Effector memory CD8-positive, alpha-beta T cell (primary cell): Measurements from ENCODE around the gene ADNP2.

Experiments
- ATAC-seq: fragments of 150-1000 bp; cut with Tn5 transposase; replicated peaks from 2 replicates; pipeline ENCODE4 v1.10.0; 2021; ENCODE audit warnings: mild to moderate bottlenecking, moderate library complexity
- DNase-seq, 3 experiments: peaks; one replicate each; pipeline ENCODE4 v3.0.0; 2021
- H3K27ac Mint-ChIP-seq, 2 donors: one replicate each; pipeline ENCODE4 v1.8.0; 2022; ENCODE audit warnings: mild to moderate bottlenecking in 2 of 2, mixed read lengths in 2 of 2, moderate library complexity in 2 of 2
- H3K27me3 Mint-ChIP-seq, 2 donors: one replicate each; pipeline ENCODE4 v1.8.0; 2022; ENCODE audit warnings: mixed read lengths in 2 of 2
- H3K36me3 Mint-ChIP-seq: one replicate; pipeline ENCODE4 v1.8.0; 2022; ENCODE audit warnings: mild to moderate bottlenecking, moderate library complexity, mixed read lengths; ENCODE audit not compliant: insufficient read depth
- H3K4me1 Mint-ChIP-seq, 2 donors: one replicate each; pipeline ENCODE4 v1.8.0; 2022; ENCODE audit warnings: low read depth in 2 of 2, mixed read lengths in 2 of 2
- H3K4me3 Mint-ChIP-seq, 2 donors: one replicate each; pipeline ENCODE4 v1.8.0; 2022; ENCODE audit warnings: mild to moderate bottlenecking in 2 of 2, mixed read lengths in 2 of 2, moderate library complexity in 2 of 2
- H3K9me3 Mint-ChIP-seq, 2 donors: one replicate each; pipeline ENCODE4 v1.8.0; 2022; ENCODE audit warnings: mixed read lengths in 2 of 2
- total RNA-seq, 9 experiments: gene quantifications; one replicate each; lab custom pipeline; 2026; lab: John Stamatoyannopoulos, UW

ADNP2 gene, protein sequence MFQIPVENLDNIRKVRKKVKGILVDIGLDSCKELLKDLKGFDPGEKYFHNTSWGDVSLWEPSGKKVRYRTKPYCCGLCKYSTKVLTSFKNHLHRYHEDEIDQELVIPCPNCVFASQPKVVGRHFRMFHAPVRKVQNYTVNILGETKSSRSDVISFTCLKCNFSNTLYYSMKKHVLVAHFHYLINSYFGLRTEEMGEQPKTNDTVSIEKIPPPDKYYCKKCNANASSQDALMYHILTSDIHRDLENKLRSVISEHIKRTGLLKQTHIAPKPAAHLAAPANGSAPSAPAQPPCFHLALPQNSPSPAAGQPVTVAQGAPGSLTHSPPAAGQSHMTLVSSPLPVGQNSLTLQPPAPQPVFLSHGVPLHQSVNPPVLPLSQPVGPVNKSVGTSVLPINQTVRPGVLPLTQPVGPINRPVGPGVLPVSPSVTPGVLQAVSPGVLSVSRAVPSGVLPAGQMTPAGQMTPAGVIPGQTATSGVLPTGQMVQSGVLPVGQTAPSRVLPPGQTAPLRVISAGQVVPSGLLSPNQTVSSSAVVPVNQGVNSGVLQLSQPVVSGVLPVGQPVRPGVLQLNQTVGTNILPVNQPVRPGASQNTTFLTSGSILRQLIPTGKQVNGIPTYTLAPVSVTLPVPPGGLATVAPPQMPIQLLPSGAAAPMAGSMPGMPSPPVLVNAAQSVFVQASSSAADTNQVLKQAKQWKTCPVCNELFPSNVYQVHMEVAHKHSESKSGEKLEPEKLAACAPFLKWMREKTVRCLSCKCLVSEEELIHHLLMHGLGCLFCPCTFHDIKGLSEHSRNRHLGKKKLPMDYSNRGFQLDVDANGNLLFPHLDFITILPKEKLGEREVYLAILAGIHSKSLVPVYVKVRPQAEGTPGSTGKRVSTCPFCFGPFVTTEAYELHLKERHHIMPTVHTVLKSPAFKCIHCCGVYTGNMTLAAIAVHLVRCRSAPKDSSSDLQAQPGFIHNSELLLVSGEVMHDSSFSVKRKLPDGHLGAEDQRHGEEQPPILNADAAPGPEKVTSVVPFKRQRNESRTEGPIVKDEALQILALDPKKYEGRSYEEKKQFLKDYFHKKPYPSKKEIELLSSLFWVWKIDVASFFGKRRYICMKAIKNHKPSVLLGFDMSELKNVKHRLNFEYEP
- total RNA-seq: 51.5 to 123 (median 61.8) reads per million in 9 experiments

DNA sequence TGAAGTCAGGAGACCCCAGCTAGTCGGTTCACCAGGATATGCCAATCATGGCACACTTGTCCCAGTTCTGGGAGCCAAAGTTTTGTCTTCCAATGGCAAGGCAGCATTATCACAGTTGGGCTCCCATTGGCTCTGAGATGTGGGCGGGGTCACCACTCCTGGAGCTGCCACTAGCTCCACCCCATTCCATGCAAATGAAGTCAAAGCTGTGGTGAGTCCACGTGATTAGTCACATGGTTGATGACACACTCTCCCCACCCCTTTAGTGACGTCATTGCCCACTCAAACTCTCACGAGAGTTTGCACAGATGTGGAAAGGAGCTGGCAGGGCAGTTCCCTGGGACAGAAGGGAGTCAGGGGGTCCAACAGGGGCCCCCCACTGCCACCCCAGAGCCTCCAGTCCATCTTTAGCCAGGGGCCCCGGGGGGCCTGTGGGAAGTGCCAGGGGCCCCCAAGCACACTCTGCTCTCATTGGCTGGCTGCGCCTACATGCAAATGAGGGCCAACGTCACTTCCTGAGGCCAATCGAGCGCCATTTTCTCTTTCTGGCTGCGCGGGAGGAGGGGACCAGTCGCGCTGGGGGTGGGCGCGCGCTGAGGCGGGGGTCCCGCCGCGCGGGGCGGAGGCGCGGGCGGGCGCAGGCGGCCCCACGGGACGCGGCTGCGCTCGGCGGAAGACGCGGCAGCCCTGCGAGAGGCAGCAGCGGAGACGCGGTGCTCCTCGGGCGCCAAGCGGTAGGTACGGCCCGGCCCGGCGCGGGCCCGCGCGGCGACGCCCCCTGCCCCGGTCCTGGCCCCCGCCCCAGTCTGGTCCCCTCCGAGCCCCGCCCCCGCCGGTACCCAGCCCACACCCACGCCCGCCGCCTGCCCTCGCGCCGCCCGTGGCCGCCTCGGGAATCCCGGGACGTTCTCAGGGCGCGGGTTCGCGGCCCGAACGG, at the start of gene ADNP2:
Gene ADNP2, plus strand, starts transcription at position 524 of the 937 bp plus-strand sequence. CDS start 8,281 bp downstream, outside the sequence.
- H3K9me3 Mint-ChIP-seq: no peaks in the 10 kb centered on the region
- peaks cover 20 to 27% of the 10 kb centered on the region in 2 donors for H3K4me1 Mint-ChIP-seq
- ATAC-seq (peak; percentile 79), DNase-seq (peak; percentile 85 to 90 (median 85))
- H3K27ac Mint-ChIP-seq: peak within 1 kb of the TSS; percentile 93 to 97
- H3K36me3 Mint-ChIP-seq: peaks cover 25% of the 10 kb centered on the region
- peak within 1 kb of the TSS; percentile 71 to 83 for H3K4me3 Mint-ChIP-seq
- no peaks in the 10 kb centered on the region for H3K27me3 Mint-ChIP-seq

- ATAC-seq (no peak), DNase-seq (no peak)
- no peaks in the 10 kb centered on the region for H3K4me1 Mint-ChIP-seq
- no peak overlapping the region for H3K27ac Mint-ChIP-seq
- H3K27me3 Mint-ChIP-seq: peaks cover 9 to 14% of the 10 kb centered on the region in 2 donors
- H3K9me3 Mint-ChIP-seq: peaks cover 7 to 30% of the 10 kb centered on the region in 2 donors
- no peak overlapping the region for H3K4me3 Mint-ChIP-seq
- no peaks in the 10 kb centered on the region for H3K36me3 Mint-ChIP-seq
Observed at GRCh38 chr18:80059945-80060344, 49.1 kb upstream of the ADNP2 start.

DNA sequence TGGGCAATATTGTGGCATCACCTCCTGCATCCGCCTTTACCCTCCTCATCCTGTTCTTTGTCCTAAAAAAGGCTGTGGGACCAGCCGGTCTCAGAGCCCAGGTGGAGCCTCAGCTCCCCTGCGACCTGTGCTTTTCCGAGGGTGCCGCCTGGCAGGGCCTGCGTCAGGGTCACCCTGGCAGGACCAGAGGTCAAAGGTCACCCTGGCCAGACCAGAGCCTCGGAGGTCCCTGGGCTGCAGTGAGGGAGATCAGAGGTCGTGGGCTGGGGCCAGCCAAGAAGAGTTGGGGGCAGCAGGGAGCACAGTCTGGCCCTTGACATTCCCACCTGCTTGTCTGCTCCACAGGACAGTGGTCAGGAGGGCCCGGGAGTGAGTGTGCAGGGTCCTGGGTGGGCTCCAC, 43.4 kb upstream of the ADNP2 start:
- Mint-ChIP-seq H3K27ac (no peak overlapping the region), H3K36me3 (no peaks in the 10 kb centered on the region), H3K4me1 (no peaks in the 10 kb centered on the region), H3K4me3 (no peak overlapping the region), H3K9me3 (peaks cover 0 to 2% of the 10 kb centered on the region in 2 donors), H3K27me3 (peaks cover 5 to 13% of the 10 kb centered on the region in 2 donors)
- DNase-seq (no peak), ATAC-seq (no peak)

DNA sequence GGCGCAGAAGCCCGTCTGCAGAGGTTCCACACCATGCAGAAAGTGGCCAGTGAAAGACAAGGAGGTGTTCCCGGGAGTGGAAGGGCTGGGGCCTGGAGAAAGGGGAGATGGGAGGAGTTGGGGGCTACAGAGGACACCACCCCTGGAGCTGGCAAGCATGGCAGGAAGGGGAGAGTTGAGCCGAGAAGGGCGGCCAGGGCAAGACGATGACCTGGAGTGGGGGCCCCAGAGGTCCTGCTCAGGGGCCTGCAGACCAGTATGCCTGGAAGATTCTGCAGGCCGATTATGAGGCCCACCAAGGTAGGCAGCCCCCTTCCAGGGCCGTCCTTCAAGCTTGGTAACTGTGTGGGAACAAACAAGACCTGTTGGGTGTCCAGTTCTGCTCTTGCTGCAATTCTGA, 41.7 kb upstream of the ADNP2 start:
- ATAC-seq (no peak), DNase-seq (no peak)
- Mint-ChIP-seq H3K27me3 (peaks cover 5 to 13% of the 10 kb centered on the region in 2 donors), H3K9me3 (no peaks in the 10 kb centered on the region), H3K4me1 (no peaks in the 10 kb centered on the region), H3K36me3 (no peaks in the 10 kb centered on the region), H3K4me3 (no peak overlapping the region), H3K27ac (peak overlapping the region in 1 of 2 donors; percentile 41)

DNA sequence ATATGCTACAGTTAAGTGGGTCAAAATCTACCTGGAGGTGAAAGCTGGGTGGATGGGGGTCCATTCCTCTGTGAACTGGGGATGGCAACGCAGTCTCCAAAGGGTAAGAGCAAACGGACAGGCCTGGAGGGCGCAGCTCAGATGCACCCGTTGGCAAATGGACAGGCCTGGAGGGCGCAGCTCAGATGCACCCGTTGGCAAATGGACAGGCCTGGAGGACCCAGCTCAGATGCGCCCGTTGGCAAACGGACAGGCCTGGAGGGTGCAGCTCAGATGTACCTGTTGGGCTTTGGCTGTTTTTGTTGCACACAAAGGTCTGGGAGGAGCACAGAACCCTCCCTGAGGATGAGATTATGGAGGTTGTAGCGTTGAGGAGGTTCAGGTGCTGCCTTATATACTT, 41.2 kb upstream of the ADNP2 start:
- H3K27me3 Mint-ChIP-seq: peaks cover 5 to 13% of the 10 kb centered on the region in 2 donors
- ATAC-seq: no peak

DNA sequence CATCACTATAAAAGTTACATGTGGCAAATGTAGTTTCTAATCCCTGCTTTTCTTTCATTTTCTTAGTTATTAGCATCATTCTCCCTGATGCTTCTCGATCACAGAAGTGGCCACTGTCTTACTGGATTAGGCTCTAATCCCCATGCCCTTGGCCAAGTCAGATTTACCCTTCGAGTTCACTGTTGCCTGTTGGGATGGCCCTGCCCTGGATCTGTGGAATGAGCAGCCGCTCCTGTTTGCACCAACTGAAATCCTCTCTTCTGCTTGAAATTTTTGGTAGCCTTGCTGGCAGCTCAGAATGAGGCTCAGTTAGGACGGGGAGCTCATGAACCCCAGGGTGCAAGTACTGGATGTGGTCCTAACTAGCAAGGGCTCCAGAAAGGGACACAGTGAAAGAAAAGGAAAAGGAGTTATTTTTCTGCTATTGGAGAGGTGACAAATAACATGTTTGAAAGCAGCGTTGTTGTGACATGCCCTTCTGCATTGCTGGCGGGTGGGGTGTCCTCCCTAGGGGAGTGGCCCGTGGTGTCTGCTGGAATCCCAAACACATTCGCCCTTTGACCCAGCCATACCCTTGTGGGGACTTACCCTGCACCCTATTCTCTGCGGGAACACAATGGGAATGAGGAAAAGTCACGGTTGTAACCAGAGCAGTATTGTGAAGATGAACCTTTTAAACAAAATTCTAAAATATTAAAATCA, 40.3 kb upstream of the ADNP2 start:
- Mint-ChIP-seq H3K4me1 (no peaks in the 10 kb centered on the region), H3K4me3 (no peak overlapping the region), H3K9me3 (no peaks in the 10 kb centered on the region), H3K27ac (no peak overlapping the region), H3K27me3 (peaks cover 5 to 13% of the 10 kb centered on the region in 2 donors), H3K36me3 (no peaks in the 10 kb centered on the region)
- DNase-seq (no peak), ATAC-seq (no peak)

More for the DNA sequence above, 41.2 kb upstream of the ADNP2 start:
- Mint-ChIP-seq H3K4me3 (no peak overlapping the region), H3K27ac (peak overlapping the region in 1 of 2 donors; percentile 41), H3K36me3 (no peaks in the 10 kb centered on the region), H3K4me1 (no peaks in the 10 kb centered on the region), H3K9me3 (no peaks in the 10 kb centered on the region)
- DNase-seq: no peak

DNA sequence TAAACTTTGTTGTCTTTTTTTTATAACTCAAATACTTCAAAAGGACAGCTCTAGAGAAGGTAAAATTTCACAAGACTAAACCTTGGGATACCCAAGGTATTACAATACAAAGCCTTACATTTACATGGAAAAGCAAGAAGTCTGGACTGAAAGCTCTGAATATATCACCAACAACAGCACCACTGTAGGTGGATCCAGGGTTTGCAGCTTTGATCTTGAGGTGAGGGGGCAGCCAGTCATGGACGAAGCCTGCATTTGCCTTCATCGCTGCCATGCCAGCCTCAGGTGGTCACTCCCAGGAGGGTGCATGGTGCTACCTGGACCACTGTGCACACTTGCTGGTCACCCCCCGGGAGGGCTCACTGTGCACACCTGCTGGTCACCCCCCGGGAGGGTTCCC, 38.2 kb upstream of the ADNP2 start:
- H3K4me1 Mint-ChIP-seq: no peaks in the 10 kb centered on the region
- peaks cover 5 to 13% of the 10 kb centered on the region in 2 donors for H3K27me3 Mint-ChIP-seq
- DNase-seq: no peak
- H3K36me3 Mint-ChIP-seq: no peaks in the 10 kb centered on the region
- H3K27ac Mint-ChIP-seq: no peak overlapping the region
- ATAC-seq: no peak
- no peak overlapping the region for H3K4me3 Mint-ChIP-seq
- H3K9me3 Mint-ChIP-seq: no peaks in the 10 kb centered on the region

DNA sequence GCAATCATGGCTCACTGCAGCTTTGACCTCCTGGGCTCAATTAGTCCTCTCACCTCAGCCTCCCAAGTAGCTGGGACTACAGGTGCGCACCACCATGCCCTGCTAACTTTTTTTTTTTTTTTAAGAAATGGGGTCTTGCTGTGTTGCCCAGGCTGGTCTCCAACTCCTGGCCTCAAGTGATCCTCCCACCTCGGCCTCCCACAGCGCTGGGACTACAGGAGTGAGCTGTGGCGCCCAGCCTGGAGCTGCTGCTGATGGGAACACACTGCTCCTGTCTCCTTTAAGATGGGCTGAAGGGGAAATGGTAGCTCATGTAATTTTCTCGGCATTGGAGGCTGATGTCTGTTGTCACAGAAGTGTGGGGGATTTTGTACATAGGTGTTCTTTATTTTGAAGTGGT, 34.9 kb upstream of the ADNP2 start:
- Mint-ChIP-seq H3K27me3 (peaks cover 21 to 33% of the 10 kb centered on the region in 2 donors), H3K4me3 (no peak overlapping the region), H3K4me1 (no peaks in the 10 kb centered on the region), H3K36me3 (peaks cover 3% of the 10 kb centered on the region), H3K9me3 (no peaks in the 10 kb centered on the region), H3K27ac (no peak overlapping the region)
- DNase-seq: no peak
- ATAC-seq: no peak

DNA sequence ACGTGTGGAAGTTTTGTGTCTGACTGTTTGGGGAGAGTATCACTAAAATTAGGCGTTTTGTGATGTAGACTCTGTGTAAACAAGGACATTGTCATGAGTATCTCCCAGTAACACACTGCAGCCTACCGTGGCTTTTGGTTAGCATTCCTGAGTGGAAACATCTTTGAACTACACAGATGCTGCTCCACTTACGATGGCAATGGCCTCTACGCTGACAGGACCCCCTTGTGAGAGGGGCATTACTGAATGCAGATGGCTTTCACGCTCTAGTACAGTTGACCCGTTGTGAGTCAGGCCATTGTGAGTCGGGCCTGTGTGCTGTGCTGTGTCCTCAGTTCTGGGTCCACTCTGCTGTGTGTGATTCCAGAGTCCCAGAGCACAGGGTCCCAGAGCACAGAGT, 34.4 kb upstream of the ADNP2 start:
- Mint-ChIP-seq H3K36me3 (peaks cover 3% of the 10 kb centered on the region), H3K4me3 (no peak overlapping the region), H3K27me3 (peaks cover 22 to 34% of the 10 kb centered on the region in 2 donors), H3K27ac (no peak overlapping the region), H3K9me3 (no peaks in the 10 kb centered on the region), H3K4me1 (no peaks in the 10 kb centered on the region)
- no peak for DNase-seq
- no peak for ATAC-seq

GRCh38 chr18:80075940-80076339, 33.1 kb upstream of the ADNP2 start:
- DNase-seq (no peak), ATAC-seq (no peak)
- Mint-ChIP-seq H3K4me1 (no peaks in the 10 kb centered on the region), H3K27me3 (peaks cover 30 to 34% of the 10 kb centered on the region in 2 donors), H3K36me3 (peaks cover 3% of the 10 kb centered on the region), H3K9me3 (no peaks in the 10 kb centered on the region), H3K27ac (no peak overlapping the region), H3K4me3 (no peak overlapping the region)

GRCh38 chr18:80076379-80076778, 32.7 kb upstream of the ADNP2 start:
- H3K4me3 Mint-ChIP-seq: no peak overlapping the region
- H3K27ac Mint-ChIP-seq: no peak overlapping the region
- no peaks in the 10 kb centered on the region for H3K4me1 Mint-ChIP-seq
- peaks cover 35 to 39% of the 10 kb centered on the region in 2 donors for H3K27me3 Mint-ChIP-seq
- DNase-seq: no peak
- H3K36me3 Mint-ChIP-seq: peaks cover 3% of the 10 kb centered on the region
- no peaks in the 10 kb centered on the region for H3K9me3 Mint-ChIP-seq
- no peak for ATAC-seq

- Mint-ChIP-seq H3K4me3 (no peak overlapping the region), H3K27me3 (peaks cover 48 to 53% of the 10 kb centered on the region in 2 donors), H3K4me1 (no peaks in the 10 kb centered on the region), H3K36me3 (peaks cover 3% of the 10 kb centered on the region), H3K27ac (no peak overlapping the region), H3K9me3 (no peaks in the 10 kb centered on the region)
- ATAC-seq (no peak), DNase-seq (no peak)
Observed at GRCh38 chr18:80077873-80078272, 31.2 kb upstream of the ADNP2 start.
